ENCODE data around the gene ZBTB47.

The ZBTB47 gene

GRCh38 chr3:42653303-42653559, 266 bp upstream of the ZBTB47 start:
- no peak for DNase-seq

- no peak for DNase-seq
Measured at GRCh38 chr3:42654331-42655201, 1.1 kb downstream of the ZBTB47 start.

- no peak for DNase-seq
Measured at GRCh38 chr3:42655331-42655888, 1.9 kb downstream of the ZBTB47 start.

- no peak for DNase-seq
Measured at GRCh38 chr3:42655980-42656679, 2.6 kb downstream of the ZBTB47 start.

- no peak for DNase-seq
Measured at GRCh38 chr3:42656680-42657610, 3.4 kb downstream of the ZBTB47 start.

GRCh38 chr3:42657675-42658074, 4.2 kb downstream of the ZBTB47 start:
- DNase-seq: no peak

- no peak for DNase-seq
Measured at GRCh38 chr3:42658091-42658770, 4.7 kb downstream of the ZBTB47 start.

- DNase-seq: no peak
Measured at GRCh38 chr3:42658771-42659390, 5.4 kb downstream of the ZBTB47 start.

GRCh38 chr3:42659451-42660130, 6.1 kb downstream of the ZBTB47 start:
- no peak for DNase-seq

- no peak for DNase-seq
Measured at GRCh38 chr3:42660131-42660715, 6.7 kb downstream of the ZBTB47 start.

- no peak for DNase-seq
Measured at GRCh38 chr3:42660898-42661297, 7.4 kb downstream of the ZBTB47 start.

- no peak for DNase-seq
Measured at GRCh38 chr3:42661593-42662022, 8.1 kb downstream of the ZBTB47 start.

- DNase-seq: no peak
Measured at GRCh38 chr3:42662037-42662812, 8.7 kb downstream of the ZBTB47 start.

GRCh38 chr3:42662813-42663535, 9.5 kb downstream of the ZBTB47 start:
- no peak for DNase-seq

GRCh38 chr3:42663581-42664437, 10.3 kb downstream of the ZBTB47 start:
- no peak for DNase-seq

- no peak for DNase-seq
Measured at GRCh38 chr3:42664438-42664803, 10.9 kb downstream of the ZBTB47 start.

- DNase-seq: no peak
Measured at GRCh38 chr3:42665050-42665878, 11.8 kb downstream of the ZBTB47 start.
